Measurements from ENCODE around the gene GPR68.

Gene GPR68

DNA sequence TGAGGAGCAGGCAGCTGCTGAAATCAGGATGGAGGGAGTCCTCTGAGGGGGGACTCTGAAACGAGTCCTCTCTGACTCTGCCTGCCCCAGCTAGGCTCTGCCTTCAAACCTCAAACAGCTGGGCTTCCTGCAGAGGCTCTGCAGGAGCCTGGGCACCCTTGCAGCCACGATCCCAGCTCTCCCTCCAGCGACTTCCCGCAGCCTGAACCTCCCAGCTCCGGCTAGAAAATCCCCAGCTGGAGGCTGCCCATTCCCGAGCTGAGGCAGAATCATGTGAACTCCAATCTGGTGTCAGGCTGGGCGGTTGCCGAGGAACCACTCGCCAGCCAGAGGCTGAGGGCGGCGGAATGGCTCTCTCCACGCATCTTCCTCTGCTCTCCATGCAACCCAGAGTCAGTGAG lies at the start of gene GPR68:
GPR68 (minus strand) TSS at position 204 of the 401 bp plus-strand sequence. CDS start 9,654 bp downstream, outside the sequence.
- Histone ChIP-seq H3K4me2 (peak within 1 kb of the TSS; percentile 86 to 97 (median 93)), H3K27me3 (peaks cover 0 to 7% (median 0%) of the 10 kb centered on the region in 11 experiments; a peak in 1 of 22 replicates), H3K27ac (peak within 1 kb of the TSS in 10 of 11 experiments; percentile 16 to 75 (median 64); a peak in 19 of 22 replicates), H4K20me1 (no peaks in the 10 kb centered on the region), H3K9me3 (replicated peaks in 1 of 11) (peaks cover 0 to 11% (median 6%) of the 10 kb centered on the region in 11 experiments; a peak in 8 of 22 replicates), H3K4me1 (peaks cover 64 to 87% (median 79%) of the 10 kb centered on the region in 10 experiments), H3K9ac (peak within 1 kb of the TSS; percentile 3 to 67 (median 46); a peak in 19 of 22 replicates), H3K4me3 (peak within 1 kb of the TSS in 8 of 10 experiments; percentile 4 to 29 (median 14); a peak in 9 of 20 replicates), H3K36me3 (no peaks in the 10 kb centered on the region)
- TF ChIP-seq Cebpa-rat (IDR thresholded peaks at IDR 0.05), result no peak

- no peak overlapping the region for H3K4me2 ChIP-seq
- peaks cover 80 to 100% (median 98%) of the 10 kb centered on the region in 11 experiments for H3K36me3 ChIP-seq
- no peak overlapping the region for H3K4me3 ChIP-seq
- H3K27ac ChIP-seq, result no peak overlapping the region
- no peaks in the 10 kb centered on the region for H3K9me3 ChIP-seq (replicated peaks in 1 of 11)
- no peak overlapping the region for H3K9ac ChIP-seq
- H4K20me1 ChIP-seq, result peaks cover 0 to 29% (median 6%) of the 10 kb centered on the region in 11 experiments; a peak in 12 of 22 replicates
- 0 out of 22 replicates have a peak, but pooled peaks cover 0 to under 1% (median 0%) of the 10 kb centered on the region in 11 experiments for H3K27me3 ChIP-seq
- peaks cover 0 to 12% (median 5%) of the 10 kb centered on the region in 10 experiments; a peak in 14 of 20 replicates for H3K4me1 ChIP-seq
- no peak for TF ChIP-seq Cebpa-rat (IDR thresholded peaks at IDR 0.05)
These were observed 49.6 kb upstream of the GPR68 start for GRCh38 chr14:91294153-91294552.

- Histone ChIP-seq H3K4me3 (no peak overlapping the region), H3K27me3 (peaks cover 0 to 3% (median 0%) of the 10 kb centered on the region in 11 experiments; a peak in 1 of 22 replicates), H4K20me1 (peaks cover 0 to 32% (median 8%) of the 10 kb centered on the region in 11 experiments; a peak in 12 of 22 replicates), H3K4me1 (peaks cover 0 to 16% (median 8%) of the 10 kb centered on the region in 10 experiments; a peak in 14 of 20 replicates), H3K9ac (no peak overlapping the region), H3K4me2 (no peak overlapping the region), H3K27ac (no peak overlapping the region), H3K36me3 (peaks cover 81 to 100% (median 98%) of the 10 kb centered on the region in 11 experiments), H3K9me3 (replicated peaks in 1 of 11) (no peaks in the 10 kb centered on the region)
- no peak for TF ChIP-seq Cebpa-rat (IDR thresholded peaks at IDR 0.05)
These were observed 48.8 kb upstream of the GPR68 start for GRCh38 chr14:91293281-91293680.

- no peak overlapping the region for H3K4me3 ChIP-seq
- peaks cover 0 to 16% (median 8%) of the 10 kb centered on the region in 10 experiments; a peak in 14 of 20 replicates for H3K4me1 ChIP-seq
- peaks cover 0 to 32% (median 8%) of the 10 kb centered on the region in 11 experiments; a peak in 12 of 22 replicates for H4K20me1 ChIP-seq
- H3K9me3 ChIP-seq (replicated peaks in 1 of 11), result no peaks in the 10 kb centered on the region
- peaks cover 0 to 3% (median 0%) of the 10 kb centered on the region in 11 experiments; a peak in 1 of 22 replicates for H3K27me3 ChIP-seq
- no peak for TF ChIP-seq Cebpa-rat (IDR thresholded peaks at IDR 0.05)
- H3K4me2 ChIP-seq, result no peak overlapping the region
- peaks cover 74 to 100% (median 98%) of the 10 kb centered on the region in 11 experiments for H3K36me3 ChIP-seq
- H3K9ac ChIP-seq, result no peak overlapping the region
- no peak overlapping the region for H3K27ac ChIP-seq
These were observed 48.0 kb upstream of the GPR68 start for GRCh38 chr14:91292491-91292890.

DNA sequence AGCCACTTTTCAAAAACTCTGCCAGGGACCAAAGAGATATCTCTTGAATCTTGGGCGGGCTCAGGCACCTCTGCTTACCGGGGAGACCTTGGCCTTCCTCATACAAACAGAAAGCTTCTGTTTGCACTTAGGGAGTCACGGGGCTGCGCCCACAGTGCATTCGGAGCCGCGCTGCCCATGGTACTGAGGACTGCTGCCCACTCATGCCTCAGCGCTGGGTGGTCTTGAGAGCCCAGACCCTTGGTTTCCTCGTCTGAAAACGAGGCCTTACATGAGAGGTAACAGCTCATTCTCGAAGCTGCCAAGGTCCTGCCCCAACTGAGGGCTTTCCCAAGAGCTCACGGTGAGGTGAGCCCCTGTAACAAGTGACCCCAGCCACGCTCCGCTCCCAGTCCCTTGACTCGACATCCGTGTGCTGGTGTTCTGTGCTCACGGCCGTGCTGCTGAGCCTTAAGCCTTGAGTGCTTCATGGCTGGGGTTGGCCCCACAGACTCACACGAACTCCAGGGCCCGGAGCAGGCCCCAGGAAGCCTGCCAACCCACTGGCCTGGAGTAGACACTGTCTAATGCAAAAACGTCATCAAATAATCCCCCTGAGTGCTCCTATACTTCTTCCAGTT lies 47.4 kb upstream of the GPR68 start:
- Histone ChIP-seq H3K27me3 (peaks cover 0 to 3% (median 0%) of the 10 kb centered on the region in 11 experiments; a peak in 1 of 22 replicates), H4K20me1 (peaks cover 0 to 34% (median 8%) of the 10 kb centered on the region in 11 experiments; a peak in 12 of 22 replicates), H3K27ac (0 out of 22 replicates have a peak overlapping the region, but pooled peaks of 1 of the 11 experiments have one; percentile 23), H3K4me3 (no peak overlapping the region), H3K4me1 (peaks cover 0 to 16% (median 8%) of the 10 kb centered on the region in 10 experiments; a peak in 14 of 20 replicates), H3K4me2 (no peak overlapping the region), H3K36me3 (peaks cover 69 to 100% (median 98%) of the 10 kb centered on the region in 11 experiments), H3K9ac (no peak overlapping the region), H3K9me3 (replicated peaks in 1 of 11) (no peaks in the 10 kb centered on the region)
- no peak for TF ChIP-seq Cebpa-rat (IDR thresholded peaks at IDR 0.05)

GRCh38 chr14:91290986-91291385 lies 46.5 kb upstream of the GPR68 start:
- peaks cover 0 to 38% (median 8%) of the 10 kb centered on the region in 11 experiments; a peak in 12 of 22 replicates for H4K20me1 ChIP-seq
- H3K9me3 ChIP-seq (replicated peaks in 1 of 11), result no peaks in the 10 kb centered on the region
- H3K27ac ChIP-seq, result no peak overlapping the region
- H3K4me2 ChIP-seq, result no peak overlapping the region
- H3K9ac ChIP-seq, result no peak overlapping the region
- H3K27me3 ChIP-seq, result peaks cover 0 to 3% (median 0%) of the 10 kb centered on the region in 11 experiments; a peak in 1 of 22 replicates
- TF ChIP-seq Cebpa-rat (IDR thresholded peaks at IDR 0.05), result no peak
- peaks cover 59 to 97% (median 93%) of the 10 kb centered on the region in 11 experiments for H3K36me3 ChIP-seq
- H3K4me1 ChIP-seq, result peaks cover 2 to 20% (median 11%) of the 10 kb centered on the region in 10 experiments; a peak in 18 of 20 replicates
- no peak overlapping the region for H3K4me3 ChIP-seq

DNA sequence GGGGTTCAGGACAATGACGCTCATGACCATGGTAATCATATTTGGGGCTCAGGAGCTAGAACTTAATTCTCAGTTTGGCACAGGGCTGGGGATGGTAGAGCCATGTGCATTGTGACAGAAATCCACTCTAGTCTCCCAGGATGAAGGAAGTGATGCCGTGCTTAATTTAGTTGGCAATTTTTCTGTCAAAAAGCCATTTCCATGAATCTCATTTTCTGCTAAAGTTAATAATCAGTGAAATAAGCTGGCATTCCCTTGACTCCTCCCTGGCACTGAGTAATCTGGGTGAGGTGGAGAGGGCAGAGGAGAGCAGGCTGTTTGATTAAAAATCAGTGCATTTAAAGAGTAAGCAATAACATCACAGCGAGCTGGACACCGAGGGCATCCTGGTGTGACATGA lies 45.0 kb upstream of the GPR68 start:
- Histone ChIP-seq H3K27ac (no peak overlapping the region; a peak in 1 of 22 replicates), H3K9me3 (replicated peaks in 1 of 11) (no peaks in the 10 kb centered on the region), H3K9ac (peak overlapping the region in 3 of 11 experiments; percentile 0 to 31 (median 24); a peak in 3 of 22 replicates), H3K36me3 (peaks cover 44 to 95% (median 88%) of the 10 kb centered on the region in 11 experiments), H3K4me2 (peak overlapping the region in 8 of 11 experiments; percentile 17 to 66 (median 42); a peak in 14 of 22 replicates), H4K20me1 (peaks cover 0 to 32% (median 8%) of the 10 kb centered on the region in 11 experiments; a peak in 11 of 22 replicates), H3K27me3 (peaks cover 0 to 3% (median 0%) of the 10 kb centered on the region in 11 experiments; a peak in 1 of 22 replicates), H3K4me3 (no peak overlapping the region), H3K4me1 (peaks cover 17 to 35% (median 26%) of the 10 kb centered on the region in 10 experiments)
- no peak for TF ChIP-seq Cebpa-rat (IDR thresholded peaks at IDR 0.05)

DNA sequence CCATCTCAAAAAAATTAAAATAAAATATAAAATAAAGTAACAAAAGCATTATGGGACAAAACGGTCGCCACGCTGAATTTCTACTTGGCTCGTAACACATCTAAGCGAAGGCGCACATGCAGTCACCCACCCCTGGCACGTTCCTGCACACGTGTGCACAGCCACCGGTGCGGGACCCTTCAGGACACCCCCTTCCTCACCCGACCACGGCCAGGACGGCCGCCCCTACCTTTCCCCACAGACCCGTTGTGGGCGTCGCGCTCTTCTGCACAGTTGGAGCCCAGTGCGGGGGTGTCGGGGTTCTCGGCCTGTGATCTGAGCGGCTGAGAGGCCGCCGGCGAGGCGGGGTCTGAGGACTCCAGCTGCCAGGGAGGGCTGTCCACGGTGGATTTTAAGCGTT lies 44.4 kb upstream of the GPR68 start:
- Histone ChIP-seq H3K4me2 (peak overlapping the region in 8 of 11 experiments; percentile 17 to 66 (median 42); a peak in 14 of 22 replicates), H4K20me1 (peaks cover 0 to 32% (median 8%) of the 10 kb centered on the region in 11 experiments; a peak in 11 of 22 replicates), H3K36me3 (peaks cover 38 to 95% (median 87%) of the 10 kb centered on the region in 11 experiments), H3K9me3 (replicated peaks in 1 of 11) (no peaks in the 10 kb centered on the region), H3K9ac (peak overlapping the region in 3 of 11 experiments; percentile 0 to 31 (median 24); a peak in 3 of 22 replicates), H3K4me1 (peaks cover 17 to 41% (median 30%) of the 10 kb centered on the region in 10 experiments), H3K27me3 (peaks cover 0 to 3% (median 0%) of the 10 kb centered on the region in 11 experiments; a peak in 1 of 22 replicates), H3K27ac (no peak overlapping the region; a peak in 1 of 22 replicates), H3K4me3 (no peak overlapping the region)
- TF ChIP-seq Cebpa-rat (IDR thresholded peaks at IDR 0.05), result no peak
